ENCODE results near the gene CDH20.

CDH20 gene

DNA sequence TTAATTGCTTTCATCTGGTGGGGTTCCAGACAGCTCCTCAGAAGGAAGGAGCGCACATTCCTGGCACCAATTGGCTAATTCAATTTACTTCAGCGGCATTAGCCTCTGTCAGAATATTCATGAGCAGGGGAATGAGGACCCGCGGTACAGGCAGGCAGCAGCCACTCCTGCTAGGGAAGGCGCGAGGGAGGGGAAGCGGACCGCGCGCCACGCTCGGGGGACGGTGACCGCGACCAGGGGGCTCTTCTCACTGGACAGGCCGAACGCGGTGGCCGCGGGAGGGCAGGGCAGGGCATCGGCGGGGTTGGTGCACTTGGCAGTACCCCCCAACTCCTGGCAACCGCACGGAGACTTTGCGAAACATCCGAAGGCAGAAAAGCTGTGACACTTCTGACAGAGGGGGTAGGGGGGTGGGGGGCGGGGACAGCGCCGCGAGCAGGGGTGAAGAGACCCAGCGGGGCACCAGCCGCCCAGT lies at the start of gene CDH20:
Gene CDH20 (plus strand): TSS at position 160 of the 475 bp plus-strand sequence.
- H3K9me3 ChIP-seq (ENCODE audit: control insufficient read depth in 2 of 2, low read length in 2 of 2): no peaks in the 10 kb centered on the region
- H3K9ac ChIP-seq (ENCODE audit: low read depth in 1 of 2, low read length in 2 of 2): no peak within 1 kb of the TSS
- peaks cover 0 to 2% of the 10 kb centered on the region in 2 donors for H3K4me1 ChIP-seq (ENCODE audit: control insufficient read depth in 2 of 2, insufficient read depth in 2 of 2, low read length in 2 of 2)
- H3K4me3 ChIP-seq (ENCODE audit: low read length in 2 of 2): no peak within 1 kb of the TSS
- peaks cover 22 to 26% of the 10 kb centered on the region in 2 donors for H3K27me3 ChIP-seq (ENCODE audit: control insufficient read depth in 2 of 2, insufficient read depth in 2 of 2, low read length in 2 of 2)
- H3K36me3 ChIP-seq (ENCODE audit: control insufficient read depth in 2 of 2, insufficient read depth in 2 of 2, low read length in 2 of 2): no peaks in the 10 kb centered on the region
- no peak within 1 kb of the TSS for H3K27ac ChIP-seq (ENCODE audit: low read depth in 2 of 2, low read length in 2 of 2)

DNA sequence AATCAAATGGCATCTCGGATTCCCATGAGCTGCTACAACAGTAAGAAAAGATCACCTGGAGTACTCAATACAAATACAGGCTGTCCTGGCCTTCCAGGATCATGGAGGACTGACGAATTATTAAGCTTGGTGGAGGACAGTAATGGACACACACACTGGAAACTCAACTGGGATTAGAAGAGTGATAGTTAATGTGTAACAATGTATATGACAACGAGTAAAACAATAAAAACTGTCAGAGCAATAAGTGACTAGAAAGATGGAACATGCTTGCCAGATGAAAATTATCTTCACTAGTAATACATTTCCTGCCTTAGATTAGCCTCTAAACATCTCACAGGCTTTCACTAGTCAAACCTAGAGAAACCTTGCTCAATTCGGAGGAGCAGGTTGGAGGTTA lies 49.2 kb upstream of the CDH20 start:
- H3K27ac ChIP-seq (ENCODE audit: low read depth in 2 of 2, low read length in 2 of 2): no peak overlapping the region
- no peak overlapping the region for H3K4me3 ChIP-seq (ENCODE audit: low read length in 2 of 2)
- H3K4me1 ChIP-seq (ENCODE audit: control insufficient read depth in 2 of 2, insufficient read depth in 2 of 2, low read length in 2 of 2): no peaks in the 10 kb centered on the region
- H3K9me3 ChIP-seq (ENCODE audit: control insufficient read depth in 2 of 2, low read length in 2 of 2): no peaks in the 10 kb centered on the region
- no peaks in the 10 kb centered on the region for H3K36me3 ChIP-seq (ENCODE audit: control insufficient read depth in 2 of 2, insufficient read depth in 2 of 2, low read length in 2 of 2)
- H3K27me3 ChIP-seq (ENCODE audit: control insufficient read depth in 2 of 2, insufficient read depth in 2 of 2, low read length in 2 of 2): no peaks in the 10 kb centered on the region
- no peak overlapping the region for H3K9ac ChIP-seq (ENCODE audit: low read depth in 1 of 2, low read length in 2 of 2)

DNA sequence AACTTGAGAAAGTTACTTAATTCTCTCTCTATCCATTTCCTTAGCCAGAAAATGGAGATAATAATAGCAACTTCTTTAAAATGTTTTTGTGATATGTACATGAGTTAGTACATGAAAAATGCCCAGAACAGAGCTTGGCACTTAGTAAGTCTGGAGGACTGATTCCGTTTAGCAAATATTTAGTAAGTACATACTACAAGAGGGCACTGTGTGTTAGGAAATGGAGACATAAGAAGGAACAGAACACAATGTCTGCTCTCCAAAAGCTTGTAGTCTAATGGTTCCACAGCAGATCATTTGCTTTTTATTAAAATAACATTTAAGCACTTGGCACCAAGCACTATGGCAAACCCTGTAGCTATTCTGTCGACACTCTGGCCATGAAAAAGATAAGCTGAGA lies 47.5 kb upstream of the CDH20 start:
- Histone ChIP-seq H3K36me3 (ENCODE audit: control insufficient read depth in 2 of 2, insufficient read depth in 2 of 2, low read length in 2 of 2) (no peaks in the 10 kb centered on the region), H3K27me3 (ENCODE audit: control insufficient read depth in 2 of 2, insufficient read depth in 2 of 2, low read length in 2 of 2) (no peaks in the 10 kb centered on the region), H3K4me3 (ENCODE audit: low read length in 2 of 2) (no peak overlapping the region), H3K27ac (ENCODE audit: low read depth in 2 of 2, low read length in 2 of 2) (no peak overlapping the region), H3K9ac (ENCODE audit: low read depth in 1 of 2, low read length in 2 of 2) (no peak overlapping the region), H3K9me3 (ENCODE audit: control insufficient read depth in 2 of 2, low read length in 2 of 2) (no peaks in the 10 kb centered on the region), H3K4me1 (ENCODE audit: control insufficient read depth in 2 of 2, insufficient read depth in 2 of 2, low read length in 2 of 2) (no peaks in the 10 kb centered on the region)

DNA sequence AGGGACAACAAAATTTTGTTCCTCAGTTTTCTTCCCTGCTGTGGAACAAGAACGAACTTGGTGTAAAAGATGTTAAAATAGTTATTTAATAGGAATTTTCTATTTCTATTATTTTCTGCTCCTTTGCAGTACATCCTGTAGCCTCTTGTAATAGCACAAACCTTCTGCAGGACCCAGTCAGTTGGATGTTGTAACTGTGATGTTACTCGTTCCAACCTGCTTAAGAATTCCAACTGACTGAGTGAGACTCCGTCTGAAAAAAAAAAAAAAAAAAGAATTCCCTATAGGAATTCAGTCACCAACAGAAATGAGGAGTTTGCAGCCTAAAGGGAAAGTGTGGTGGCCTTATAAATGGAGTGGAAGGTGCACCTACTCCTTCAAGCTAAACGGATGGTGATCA lies 46.4 kb upstream of the CDH20 start:
- no peak overlapping the region for H3K27ac ChIP-seq (ENCODE audit: low read depth in 2 of 2, low read length in 2 of 2)
- H3K9ac ChIP-seq (ENCODE audit: low read depth in 1 of 2, low read length in 2 of 2): no peak overlapping the region
- H3K27me3 ChIP-seq (ENCODE audit: control insufficient read depth in 2 of 2, insufficient read depth in 2 of 2, low read length in 2 of 2): no peaks in the 10 kb centered on the region
- H3K4me1 ChIP-seq (ENCODE audit: control insufficient read depth in 2 of 2, insufficient read depth in 2 of 2, low read length in 2 of 2): no peaks in the 10 kb centered on the region
- no peak overlapping the region for H3K4me3 ChIP-seq (ENCODE audit: low read length in 2 of 2)
- no peaks in the 10 kb centered on the region for H3K9me3 ChIP-seq (ENCODE audit: control insufficient read depth in 2 of 2, low read length in 2 of 2)
- no peaks in the 10 kb centered on the region for H3K36me3 ChIP-seq (ENCODE audit: control insufficient read depth in 2 of 2, insufficient read depth in 2 of 2, low read length in 2 of 2)

DNA sequence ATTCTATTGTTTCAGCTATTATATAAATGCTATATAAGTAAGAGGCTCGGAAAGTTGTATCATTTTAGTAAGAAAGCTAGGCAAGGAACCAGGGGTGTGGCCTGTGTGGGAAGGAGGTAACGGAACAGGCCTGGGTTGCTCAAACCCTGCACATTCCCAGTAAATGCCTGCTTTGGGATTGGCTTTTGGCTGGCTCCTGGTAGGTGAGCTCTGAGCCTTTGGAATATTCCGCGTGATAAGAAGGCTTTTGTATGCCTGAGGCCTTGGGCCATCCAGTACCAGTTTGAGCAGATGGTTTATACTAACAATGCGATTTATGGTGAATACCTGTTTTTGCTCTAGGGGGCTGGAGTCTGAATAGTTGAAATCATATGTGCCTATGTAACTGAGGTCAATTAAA lies 42.6 kb upstream of the CDH20 start:
- H3K27me3 ChIP-seq (ENCODE audit: control insufficient read depth in 2 of 2, insufficient read depth in 2 of 2, low read length in 2 of 2): no peaks in the 10 kb centered on the region
- no peak overlapping the region for H3K27ac ChIP-seq (ENCODE audit: low read depth in 2 of 2, low read length in 2 of 2)
- no peak overlapping the region for H3K4me3 ChIP-seq (ENCODE audit: low read length in 2 of 2)
- no peaks in the 10 kb centered on the region for H3K36me3 ChIP-seq (ENCODE audit: control insufficient read depth in 2 of 2, insufficient read depth in 2 of 2, low read length in 2 of 2)
- H3K9ac ChIP-seq (ENCODE audit: low read depth in 1 of 2, low read length in 2 of 2): no peak overlapping the region
- no peaks in the 10 kb centered on the region for H3K4me1 ChIP-seq (ENCODE audit: control insufficient read depth in 2 of 2, insufficient read depth in 2 of 2, low read length in 2 of 2)
- no peaks in the 10 kb centered on the region for H3K9me3 ChIP-seq (ENCODE audit: control insufficient read depth in 2 of 2, low read length in 2 of 2)

DNA sequence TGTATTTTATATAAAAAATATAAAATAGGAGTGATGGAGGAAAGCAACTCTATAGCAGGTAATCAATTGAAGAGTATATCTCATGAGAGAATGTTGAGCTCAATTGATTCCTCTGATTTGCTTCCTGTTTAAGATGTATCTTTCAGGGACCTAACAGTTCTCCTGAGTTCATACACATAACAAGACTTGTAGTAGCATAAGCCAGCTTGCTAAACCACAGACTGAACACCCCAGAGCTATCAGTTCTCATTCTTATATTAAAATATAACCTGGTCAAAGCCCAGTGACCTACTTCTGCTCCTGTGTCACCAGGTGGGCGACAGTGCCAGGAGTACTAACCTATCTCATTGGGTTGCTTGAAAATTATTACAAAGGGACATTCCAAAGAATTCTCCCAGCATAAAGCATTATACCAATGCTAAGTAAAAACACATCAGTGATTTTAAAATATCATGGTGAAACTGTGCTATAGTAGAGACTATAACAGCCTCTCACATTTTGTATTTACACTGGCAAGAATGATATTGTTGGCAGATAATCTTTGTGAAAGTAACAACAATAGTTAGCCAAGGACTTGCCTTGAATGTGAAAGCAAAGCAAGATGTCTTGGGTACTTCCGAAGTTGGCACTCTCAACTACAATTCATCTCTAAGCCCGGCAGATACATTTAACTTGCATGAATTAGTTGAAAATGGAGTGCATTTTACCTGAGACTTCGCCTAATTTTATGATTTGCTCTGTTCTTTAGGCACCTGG lies 40.8 kb upstream of the CDH20 start:
- Histone ChIP-seq H3K9ac (ENCODE audit: low read depth in 1 of 2, low read length in 2 of 2) (no peak overlapping the region), H3K27ac (ENCODE audit: low read depth in 2 of 2, low read length in 2 of 2) (no peak overlapping the region), H3K4me1 (ENCODE audit: control insufficient read depth in 2 of 2, insufficient read depth in 2 of 2, low read length in 2 of 2) (no peaks in the 10 kb centered on the region), H3K4me3 (ENCODE audit: low read length in 2 of 2) (no peak overlapping the region), H3K36me3 (ENCODE audit: control insufficient read depth in 2 of 2, insufficient read depth in 2 of 2, low read length in 2 of 2) (no peaks in the 10 kb centered on the region), H3K27me3 (ENCODE audit: control insufficient read depth in 2 of 2, insufficient read depth in 2 of 2, low read length in 2 of 2) (no peaks in the 10 kb centered on the region), H3K9me3 (ENCODE audit: control insufficient read depth in 2 of 2, low read length in 2 of 2) (no peaks in the 10 kb centered on the region)

DNA sequence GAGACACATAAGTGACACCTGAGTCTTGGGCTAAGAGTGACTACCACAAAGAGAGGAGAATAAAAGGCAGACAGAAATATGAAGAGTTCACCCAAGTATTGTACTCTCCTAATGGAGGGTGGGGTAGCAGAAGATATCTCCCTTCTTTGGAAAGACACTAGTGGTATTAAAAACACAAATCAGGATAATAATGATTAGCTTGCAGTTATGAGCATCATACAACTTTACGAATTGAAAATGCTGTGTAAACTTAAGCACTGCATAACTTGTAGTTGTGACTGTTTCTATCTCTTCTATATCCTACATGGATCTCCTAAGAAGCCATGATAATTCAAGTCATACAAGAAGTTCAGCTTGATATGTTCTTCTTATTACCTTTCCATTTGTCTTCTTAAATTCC lies 38.1 kb upstream of the CDH20 start:
- no peak overlapping the region for H3K27ac ChIP-seq (ENCODE audit: low read depth in 2 of 2, low read length in 2 of 2)
- no peaks in the 10 kb centered on the region for H3K9me3 ChIP-seq (ENCODE audit: control insufficient read depth in 2 of 2, low read length in 2 of 2)
- no peaks in the 10 kb centered on the region for H3K36me3 ChIP-seq (ENCODE audit: control insufficient read depth in 2 of 2, insufficient read depth in 2 of 2, low read length in 2 of 2)
- no peak overlapping the region for H3K4me3 ChIP-seq (ENCODE audit: low read length in 2 of 2)
- H3K4me1 ChIP-seq (ENCODE audit: control insufficient read depth in 2 of 2, insufficient read depth in 2 of 2, low read length in 2 of 2): no peaks in the 10 kb centered on the region
- no peaks in the 10 kb centered on the region for H3K27me3 ChIP-seq (ENCODE audit: control insufficient read depth in 2 of 2, insufficient read depth in 2 of 2, low read length in 2 of 2)
- no peak overlapping the region for H3K9ac ChIP-seq (ENCODE audit: low read depth in 1 of 2, low read length in 2 of 2)

DNA sequence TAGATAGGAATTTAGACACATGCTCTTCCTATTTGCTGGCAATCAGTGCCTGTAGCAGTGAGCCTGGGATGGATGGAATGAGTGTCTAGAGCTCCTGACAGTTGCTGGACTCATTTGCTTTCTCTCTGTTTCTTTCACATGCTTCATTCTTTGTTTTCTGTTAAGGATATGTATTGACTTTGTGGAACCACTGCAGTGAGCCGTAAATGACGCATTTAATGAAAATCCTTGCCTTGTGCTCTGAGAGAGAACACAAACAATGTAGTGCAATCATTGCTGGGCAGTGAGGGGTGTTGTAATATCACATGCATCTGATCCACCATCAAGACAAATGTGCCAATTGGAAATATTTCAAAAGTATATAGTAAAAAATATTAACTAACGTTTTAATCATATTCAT lies 25.2 kb upstream of the CDH20 start:
- Histone ChIP-seq H3K36me3 (ENCODE audit: control insufficient read depth in 2 of 2, insufficient read depth in 2 of 2, low read length in 2 of 2) (no peaks in the 10 kb centered on the region), H3K9ac (ENCODE audit: low read depth in 1 of 2, low read length in 2 of 2) (no peak overlapping the region), H3K27me3 (ENCODE audit: control insufficient read depth in 2 of 2, insufficient read depth in 2 of 2, low read length in 2 of 2) (no peaks in the 10 kb centered on the region), H3K9me3 (ENCODE audit: control insufficient read depth in 2 of 2, low read length in 2 of 2) (no peaks in the 10 kb centered on the region), H3K4me3 (ENCODE audit: low read length in 2 of 2) (no peak overlapping the region), H3K27ac (ENCODE audit: low read depth in 2 of 2, low read length in 2 of 2) (no peak overlapping the region), H3K4me1 (ENCODE audit: control insufficient read depth in 2 of 2, insufficient read depth in 2 of 2, low read length in 2 of 2) (no peaks in the 10 kb centered on the region)

DNA sequence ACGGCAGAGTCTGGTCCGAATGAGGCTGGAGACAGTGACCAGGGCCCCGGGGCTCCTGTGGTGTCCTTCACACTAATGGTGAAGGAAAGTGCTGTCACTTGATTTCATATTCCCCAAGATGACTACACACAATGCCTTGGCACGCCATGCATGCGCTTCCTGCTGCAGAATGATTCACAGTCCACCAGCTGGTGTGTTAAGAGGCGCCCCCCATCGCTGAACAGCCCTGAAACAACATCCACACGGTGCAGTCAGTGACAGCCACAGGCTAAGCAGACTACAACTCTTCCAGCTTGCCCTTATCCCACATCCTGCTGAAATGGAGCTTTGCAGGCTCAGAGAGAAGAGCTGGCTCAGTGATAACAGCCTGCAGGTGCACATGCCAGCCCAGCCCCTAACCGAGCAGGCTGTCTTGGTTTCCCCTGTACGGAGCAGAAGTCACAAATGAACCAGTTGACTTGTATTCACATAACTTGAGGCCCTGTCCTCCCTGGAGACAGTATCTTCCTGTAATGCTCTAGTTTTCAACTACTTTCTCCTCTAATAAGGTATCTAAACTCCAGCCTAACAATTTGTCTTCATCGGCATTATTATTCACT lies 24.3 kb upstream of the CDH20 start:
- Histone ChIP-seq H3K9me3 (ENCODE audit: control insufficient read depth in 2 of 2, low read length in 2 of 2) (no peaks in the 10 kb centered on the region), H3K36me3 (ENCODE audit: control insufficient read depth in 2 of 2, insufficient read depth in 2 of 2, low read length in 2 of 2) (no peaks in the 10 kb centered on the region), H3K27me3 (ENCODE audit: control insufficient read depth in 2 of 2, insufficient read depth in 2 of 2, low read length in 2 of 2) (no peaks in the 10 kb centered on the region), H3K4me3 (ENCODE audit: low read length in 2 of 2) (no peak overlapping the region), H3K4me1 (ENCODE audit: control insufficient read depth in 2 of 2, insufficient read depth in 2 of 2, low read length in 2 of 2) (no peaks in the 10 kb centered on the region), H3K9ac (ENCODE audit: low read depth in 1 of 2, low read length in 2 of 2) (no peak overlapping the region), H3K27ac (ENCODE audit: low read depth in 2 of 2, low read length in 2 of 2) (no peak overlapping the region)

DNA sequence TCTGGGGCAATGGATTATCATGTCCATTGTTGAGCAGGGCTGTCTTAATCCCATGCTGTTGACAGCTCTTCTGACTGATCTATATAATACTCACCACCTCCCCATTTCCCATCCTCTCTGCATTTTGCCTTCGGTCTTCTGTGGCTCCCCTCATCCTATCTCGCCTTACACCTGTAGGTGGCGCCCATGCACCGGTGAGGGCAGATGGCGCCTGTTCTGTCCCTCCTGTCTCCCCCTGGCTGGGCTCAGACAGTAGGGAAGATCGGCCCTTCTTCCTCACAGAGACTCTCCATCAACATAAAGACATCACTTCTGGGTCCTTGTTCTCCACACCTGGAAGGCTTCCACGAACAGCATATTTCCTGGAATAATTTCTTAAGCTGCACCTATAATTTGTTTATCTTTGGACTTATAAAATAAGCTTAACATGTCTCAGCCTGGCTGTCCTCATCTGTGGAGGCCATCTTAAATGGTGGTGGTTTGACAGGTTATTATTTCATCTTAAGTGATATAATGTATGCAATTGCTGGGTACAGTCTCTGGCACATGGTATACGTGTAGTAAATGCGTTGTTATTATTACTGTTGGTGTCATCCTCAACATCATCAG lies 10.9 kb upstream of the CDH20 start:
- Histone ChIP-seq H3K36me3 (ENCODE audit: control insufficient read depth in 2 of 2, insufficient read depth in 2 of 2, low read length in 2 of 2) (no peaks in the 10 kb centered on the region), H3K27ac (ENCODE audit: low read depth in 2 of 2, low read length in 2 of 2) (no peak overlapping the region), H3K9ac (ENCODE audit: low read depth in 1 of 2, low read length in 2 of 2) (no peak overlapping the region)

More for the DNA sequence above, 10.9 kb upstream of the CDH20 start:
- H3K9me3 ChIP-seq (ENCODE audit: control insufficient read depth in 2 of 2, low read length in 2 of 2): no peaks in the 10 kb centered on the region
- no peak overlapping the region for H3K4me3 ChIP-seq (ENCODE audit: low read length in 2 of 2)
- no peaks in the 10 kb centered on the region for H3K4me1 ChIP-seq (ENCODE audit: control insufficient read depth in 2 of 2, insufficient read depth in 2 of 2, low read length in 2 of 2)
- no peaks in the 10 kb centered on the region for H3K27me3 ChIP-seq (ENCODE audit: control insufficient read depth in 2 of 2, insufficient read depth in 2 of 2, low read length in 2 of 2)
